H9 (cell line): ENCODE data around the gene UBE2D2. TPM values are rescaled to one million over a fixed set of nuclear protein-coding genes. Genes with fewer than 3 reads are reported as not detected.

Experiments
- DNase-seq: peaks from one replicate; pipeline ENCODE4 v3.0.0-alpha.2; 2017
- H2AFZ ChIP-seq: one replicate; pipeline ENCODE4 v1.6.1; 2013; ENCODE audit warnings: mild to moderate bottlenecking, low read length, control low read depth, moderate library complexity
- H2AK5ac ChIP-seq: 2 replicates; pipeline ENCODE4 v1.6.1; 2013; ENCODE audit warnings: low read length, control low read depth, mixed read lengths; ENCODE audit not compliant: insufficient read length
- H2BK120ac ChIP-seq: one replicate; pipeline ENCODE4 v1.6.1; 2013; ENCODE audit warnings: low read depth, mild to moderate bottlenecking, low read length, control low read depth, inconsistent platforms; ENCODE audit not compliant: poor library complexity, severe bottlenecking
- H2BK12ac ChIP-seq: 2 replicates; pipeline ENCODE4 v1.6.1; 2013; ENCODE audit warnings: low read length, control low read depth, mixed read lengths, low read depth; ENCODE audit not compliant: insufficient read length
- H2BK15ac ChIP-seq: 2 replicates; pipeline ENCODE4 v1.6.1; 2013; ENCODE audit warnings: low read depth, low read length, control low read depth
- H2BK20ac ChIP-seq: one replicate; pipeline ENCODE4 v1.6.1; 2013; ENCODE audit warnings: low read depth, mild to moderate bottlenecking, low read length, control low read depth, inconsistent platforms; ENCODE audit not compliant: poor library complexity, severe bottlenecking
- H2BK5ac ChIP-seq: 2 replicates; pipeline ENCODE4 v1.6.1; 2013; ENCODE audit warnings: low read length, control low read depth, mixed read lengths; ENCODE audit not compliant: insufficient read length
- H3K14ac ChIP-seq: 2 replicates; pipeline ENCODE4 v1.6.1; 2013; ENCODE audit warnings: low read length, control low read depth; ENCODE audit not compliant: insufficient read depth
- H3K18ac ChIP-seq: 2 replicates; pipeline ENCODE4 v1.6.1; 2013; ENCODE audit warnings: low read depth, mild to moderate bottlenecking, mixed read lengths, low read length, control low read depth; ENCODE audit not compliant: insufficient read length
- H3K23ac ChIP-seq: 2 replicates; pipeline ENCODE4 v1.6.1; 2013; ENCODE audit warnings: low read length, control low read depth, mixed read lengths, low read depth; ENCODE audit not compliant: insufficient read length
- H3K23me2 ChIP-seq: 2 replicates; pipeline ENCODE4 v1.6.1; 2013; ENCODE audit warnings: low read depth, mild to moderate bottlenecking, mixed read lengths, low read length, control low read depth; ENCODE audit not compliant: insufficient read length, poor library complexity, severe bottlenecking
- H3K27ac ChIP-seq: 2 replicates; pipeline ENCODE4 v1.5.1; 2013; ENCODE audit warnings: low read length, control low read depth, mixed read lengths, low read depth; ENCODE audit not compliant: insufficient read length
- H3K27me3 ChIP-seq: 2 replicates; pipeline ENCODE4 v1.6.1; 2013; ENCODE audit warnings: low read length, control low read depth, inconsistent platforms; ENCODE audit not compliant: insufficient read depth
- H3K4ac ChIP-seq: 2 replicates; pipeline ENCODE4 v1.6.1; 2013; ENCODE audit warnings: low read depth, mild to moderate bottlenecking, control low read depth, inconsistent platforms, low read length, moderate library complexity
- H3K4me1 ChIP-seq: 2 replicates; pipeline ENCODE4 v1.6.1; 2013; ENCODE audit warnings: low read length, control low read depth, inconsistent platforms; ENCODE audit not compliant: insufficient read depth
- H3K4me2 ChIP-seq: 2 replicates; pipeline ENCODE4 v1.6.1; 2013; ENCODE audit warnings: low read length, control low read depth, mixed read lengths; ENCODE audit not compliant: insufficient read length, insufficient read depth
- H3K56ac ChIP-seq: 2 replicates; pipeline ENCODE4 v1.6.1; 2013; ENCODE audit warnings: low read depth, mild to moderate bottlenecking, mixed read lengths, low read length, control low read depth; ENCODE audit not compliant: insufficient read length
- H3K79me1 ChIP-seq: 2 replicates; pipeline ENCODE4 v1.6.1; 2013; ENCODE audit warnings: low read depth, mild to moderate bottlenecking, moderate library complexity, low read length, control low read depth, inconsistent platforms; ENCODE audit not compliant: insufficient read depth, poor library complexity, severe bottlenecking
- H3K79me2 ChIP-seq: 2 replicates; pipeline ENCODE4 v1.6.1; 2013; ENCODE audit warnings: low read length, control low read depth, inconsistent platforms; ENCODE audit not compliant: insufficient read depth
- H3K9ac ChIP-seq: 2 replicates; pipeline ENCODE4 v1.6.1; 2013; ENCODE audit warnings: low read length, control low read depth, mixed read lengths; ENCODE audit not compliant: insufficient read length; ENCODE audit errors: extremely low read depth
- H3K9me3 ChIP-seq: one replicate; pipeline ENCODE4 v1.6.1; 2013; ENCODE audit warnings: low read depth, low read length, inconsistent platforms; ENCODE audit not compliant: control insufficient read depth
- H3T11ph ChIP-seq: one replicate; pipeline ENCODE4 v1.6.1; 2013; ENCODE audit warnings: mild to moderate bottlenecking, low read length, control low read depth, inconsistent platforms
- H4K20me1 ChIP-seq: one replicate; pipeline ENCODE4 v1.6.1; 2013; ENCODE audit not compliant: control insufficient read depth, insufficient read length, insufficient read depth
- H4K5ac ChIP-seq: 2 replicates; pipeline ENCODE4 v1.6.1; 2013; ENCODE audit warnings: low read depth, mild to moderate bottlenecking, mixed read lengths, low read length, control low read depth; ENCODE audit not compliant: insufficient read length
- H4K8ac ChIP-seq: replicated peaks from 2 replicates; pipeline ENCODE4 v1.6.1; 2013; ENCODE audit warnings: low read length, control low read depth, mixed read lengths, low read depth; ENCODE audit not compliant: insufficient read length
- H4K91ac ChIP-seq: 2 replicates; pipeline ENCODE4 v1.6.1; 2013; ENCODE audit warnings: low read depth, mild to moderate bottlenecking, moderate library complexity, mixed read lengths, low read length, control low read depth; ENCODE audit not compliant: insufficient read length
- H3K27ac Mint-ChIP-seq, 3 experiments: 2 replicates in 2 of 3; 3 replicates in 1 of 3; pipeline ENCODE4 v1.8.0; 2020 to 2021; ENCODE audit warnings: mixed read lengths in 3 of 3, mild to moderate bottlenecking in 1 of 3, moderate library complexity in 1 of 3
- H3K27me3 Mint-ChIP-seq: 2 replicates; pipeline ENCODE4 v1.8.0; 2021; ENCODE audit warnings: low read depth, mild to moderate bottlenecking, moderate library complexity, mixed read lengths
- H3K36me3 Mint-ChIP-seq, 3 experiments: 2 replicates in 2 of 3; 3 replicates in 1 of 3; pipeline ENCODE4 v1.8.0; 2020 to 2021; ENCODE audit warnings: low read depth in 3 of 3, mixed read lengths in 3 of 3; ENCODE audit not compliant: insufficient read depth in 1 of 3
- H3K4me1 Mint-ChIP-seq, 2 experiments: 2 replicates each; pipeline ENCODE4 v1.8.0; 2020; ENCODE audit warnings: mixed read lengths in 2 of 2
- H3K4me3 Mint-ChIP-seq, 2 experiments: 2 replicates in 1 of 2; 3 replicates in 1 of 2; pipeline ENCODE4 v1.8.0; 2020 to 2021; ENCODE audit warnings: mild to moderate bottlenecking in 2 of 2, mixed read lengths in 2 of 2, moderate library complexity in 1 of 2
- H3K9me3 Mint-ChIP-seq, 2 experiments: 2 replicates in 1 of 2; 3 replicates in 1 of 2; pipeline ENCODE4 v1.8.0; 2020; ENCODE audit warnings: mild to moderate bottlenecking in 2 of 2, mixed read lengths in 2 of 2, moderate library complexity in 1 of 2
- CTCF ChIP-seq: fragments of 200-600 bp; sonication (generic); conservative IDR thresholded peaks from 3 replicates; pipeline ENCODE4 v1.8.0; 2021; ENCODE audit warnings: antibody characterized with exemption, mild to moderate bottlenecking
- WGBS: extraction: QIAGEN DNeasy Blood & Tissue Kit; methylation state at CpG from one replicate; pipeline ENCODE4 v1.1.7; 2013; ENCODE audit warnings: missing lambda C conversion rate, low lambda C conversion rate, mixed read lengths; ENCODE audit not compliant: insufficient read length; ENCODE audit errors: extremely low coverage; 5-methylcytosine and 5-hydroxymethylcytosine counted together
- total RNA-seq: library from RNA; stranded (reverse); gene quantifications from 2 replicates; pipeline ENCODE4 v1.2.1, GENCODE V29; 2021

The UBE2D2 gene
- total RNA-seq, 1 experiment from 2014 or later: 236 TPM

GRCh38 chr5:139631520-139632165 is 70.5 kb downstream of the UBE2D2 start:
- Histone ChIP-seq H2BK120ac (no peak overlapping the region), H2BK15ac (no peak overlapping the region), H3K27me3 (no peaks in the 10 kb centered on the region), H3K56ac (no peak overlapping the region), H4K8ac (no peak overlapping the region), H3K9me3 (no peaks in the 10 kb centered on the region), H3T11ph (no peak overlapping the region), H2BK5ac (no peak overlapping the region), H4K91ac (no peak overlapping the region), H3K9ac (no peak overlapping the region), H3K27ac (no peak overlapping the region), H2BK12ac (no peak overlapping the region), H3K4me1 (peaks cover 12% of the 10 kb centered on the region; the same call in 1 of the 2 replicates), H4K5ac (no peak overlapping the region), H3K4me2 (no peak overlapping the region), H2AK5ac (no peak overlapping the region), H3K79me2 (no peaks in the 10 kb centered on the region), H3K4ac (no peak overlapping the region), H3K79me1 (no peaks in the 10 kb centered on the region), H3K23me2 (no peaks in the 10 kb centered on the region), H4K20me1 (no peaks in the 10 kb centered on the region), H2AFZ (no peak overlapping the region), H2BK20ac (no peak overlapping the region), H3K14ac (no peak overlapping the region), H3K23ac (no peak overlapping the region), H3K18ac (no peak overlapping the region)
- no peaks in the 10 kb centered on the region for H3K9me3 Mint-ChIP-seq
- H3K4me3 Mint-ChIP-seq: no peak overlapping the region
- no peak for DNase-seq
- TF ChIP-seq CTCF: no peak
- WGBS: no CpG with 5 or more reads among the region's 3 CpGs
- H3K36me3 Mint-ChIP-seq: peaks cover 9 to 36% (median 21%) of the 10 kb centered on the region in 3 experiments; a peak in 6 of 7 replicates
- peak overlapping the region in 1 of 3 experiments; percentile 91; a peak in 2 of 7 replicates for H3K27ac Mint-ChIP-seq
- peaks cover 3% of the 10 kb centered on the region; the same call in 1 of the 2 replicates for H3K27me3 Mint-ChIP-seq
- peaks cover 25 to 29% of the 10 kb centered on the region in 2 experiments for H3K4me1 Mint-ChIP-seq
